PC-9 (cell line): Measurements from ENCODE around the gene RPRD1A. TPM values are rescaled to one million over a fixed set of nuclear protein-coding genes. Genes with fewer than 3 reads are reported as not detected.
A peak's percentile ranks its signal among the peaks of the same experiment; 100 is the strongest.
"Not testable (repeated sequence)": the region's sequence is repeated elsewhere in the genome, so short reads cannot be mapped to it uniquely, and the experiment has no call there.

ENCODE experiments used
- BruUV-seq: library from RNA; stranded (reverse); fragments of 400-500 nt; replicated peaks from 2 replicates; lab custom pipeline; 2021; lab: Mats Ljungman, UMichigan
- CTCF ChIA-PET: fragments of 300-600 bp; sonication (Branson Sonifier 250); formaldehyde crosslinking; loops from one replicate; lab custom pipeline; 2022; ENCODE audit warnings: antibody characterized with exemption; lab: Charles Lee
- POLR2A ChIA-PET: fragments of 300-600 bp; sonication (Branson Sonifier 250); formaldehyde crosslinking; loops from one replicate; lab custom pipeline; 2022; ENCODE audit warnings: antibody characterized with exemption; ENCODE audit not compliant: unreplicated experiment; lab: Charles Lee
- DNase-seq, 2 experiments: peaks; one replicate each; pipeline versions ENCODE4 v3.0.0 to v3.0.0-alpha.2; 2015 to 2022; ENCODE audit warnings: mixed read lengths in 1 of 2
- H2AFZ ChIP-seq: fragments of 200-600 bp; sonication (generic); 2 replicates; pipeline ENCODE4 v1.8.1; 2017; ENCODE audit warnings: antibody characterized with exemption
- H3F3A ChIP-seq: fragments of 200-600 bp; sonication (generic); 2 replicates; pipeline ENCODE4 v1.8.1; 2017; ENCODE audit warnings: antibody characterized with exemption, mild to moderate bottlenecking, low read depth; ENCODE audit not compliant: insufficient read depth
- H3K27ac ChIP-seq: fragments of 200-600 bp; sonication (generic); 2 replicates; pipeline ENCODE4 v1.6.1; 2016; ENCODE audit warnings: mixed run types
- H3K27me3 ChIP-seq: fragments of 200-600 bp; sonication (generic); 2 replicates; pipeline ENCODE4 v1.6.1; 2016; ENCODE audit warnings: low read depth, mixed run types; ENCODE audit not compliant: insufficient read depth
- H3K36me3 ChIP-seq: fragments of 200-600 bp; sonication (generic); 2 replicates; pipeline ENCODE4 v1.6.1; 2016; ENCODE audit warnings: low read depth, mixed run types
- H3K4me1 ChIP-seq: fragments of 200-600 bp; sonication (generic); replicated peaks from 2 replicates; pipeline ENCODE4 v1.6.1; 2016; ENCODE audit warnings: mixed run types; ENCODE audit not compliant: insufficient read depth
- H3K4me2 ChIP-seq: fragments of 200-600 bp; sonication (generic); 2 replicates; pipeline ENCODE4 v1.6.1; 2017; ENCODE audit warnings: mixed run types
- H3K4me3 ChIP-seq: fragments of 200-600 bp; sonication (generic); 2 replicates; pipeline ENCODE4 v1.6.1; 2016; ENCODE audit warnings: mixed run types
- H3K79me2 ChIP-seq: fragments of 200-600 bp; sonication (generic); 2 replicates; pipeline ENCODE4 v1.6.1; 2017; ENCODE audit warnings: low read depth, mixed run types
- H3K9me2 ChIP-seq: fragments of 200-600 bp; sonication (generic); 2 replicates; pipeline ENCODE4 v1.8.1; 2017; ENCODE audit warnings: mild to moderate bottlenecking; ENCODE audit not compliant: insufficient read depth
- H3K9me3 ChIP-seq: fragments of 200-600 bp; sonication (generic); 2 replicates; pipeline ENCODE4 v1.8.1; 2016; ENCODE audit warnings: low read depth; ENCODE audit not compliant: insufficient read depth
- H4K20me1 ChIP-seq: fragments of 200-600 bp; sonication (generic); 2 replicates; pipeline ENCODE4 v1.8.1; 2017; ENCODE audit not compliant: insufficient read depth
- EZH2 ChIP-seq: fragments of 200-600 bp; sonication (generic); IDR thresholded peaks from 2 replicates; pipeline ENCODE4 v1.8.0; 2017; ENCODE audit warnings: antibody characterized with exemption, low read depth
- intact Hi-C: fragments of 100-400 bp; cut with micrococcal nuclease; formaldehyde crosslinking; loops from one replicate; pipeline ENCODE4 v1.10.0; 2022; ENCODE audit not compliant: unreplicated experiment
- total RNA-seq: library from RNA; stranded (reverse); gene quantifications from 2 replicates; pipeline ENCODE4 v1.2.3, GENCODE V29; 2021
- TF ChIP-seq, protein P1 (sequence below): fragments of 200-600 bp; sonication (generic); conservative IDR thresholded peaks from 2 replicates; pipeline ENCODE4 v1.6.1; 2017; ENCODE audit warnings: mixed run types, antibody characterized with exemption, mild to moderate bottlenecking, moderate library complexity

Gene RPRD1A
- total RNA-seq, 1 experiment from 2014 or later, result 34.2 TPM

DNA sequence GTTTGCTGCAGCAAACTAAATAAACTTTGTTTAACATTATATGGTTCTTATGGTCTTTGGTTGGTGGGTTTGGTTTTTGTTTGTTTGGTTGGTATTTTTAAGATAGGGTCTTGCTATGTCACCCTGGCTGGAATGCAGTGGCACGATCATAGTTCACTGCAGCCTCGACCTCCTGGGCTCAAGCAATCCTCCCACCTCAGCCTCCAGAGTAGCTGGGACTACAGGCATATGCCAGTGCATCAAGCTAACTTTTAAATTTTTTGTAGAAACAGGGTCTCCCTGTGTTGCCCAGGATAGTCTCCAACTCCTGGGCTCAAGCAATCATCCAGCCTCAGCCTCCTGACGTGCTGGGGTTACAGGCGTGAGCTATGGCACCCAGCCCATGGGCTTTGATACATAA, 7.1 kb upstream of the RPRD1A start:
- H4K20me1 ChIP-seq, result no peaks in the 10 kb centered on the region
- DNase-seq, result no peak
- no peak overlapping the region for H3K4me3 ChIP-seq
- H3K27me3 ChIP-seq, result no peaks in the 10 kb centered on the region
- ChIA-PET CTCF (interaction anchor here (0.7 kb wide), 1 partner anchor 499 kb away, joined by 8 read pairs; no protein-coding TSS in a partner anchor), POLR2A (no interaction called here)
- TF ChIP-seq, protein P1, sequence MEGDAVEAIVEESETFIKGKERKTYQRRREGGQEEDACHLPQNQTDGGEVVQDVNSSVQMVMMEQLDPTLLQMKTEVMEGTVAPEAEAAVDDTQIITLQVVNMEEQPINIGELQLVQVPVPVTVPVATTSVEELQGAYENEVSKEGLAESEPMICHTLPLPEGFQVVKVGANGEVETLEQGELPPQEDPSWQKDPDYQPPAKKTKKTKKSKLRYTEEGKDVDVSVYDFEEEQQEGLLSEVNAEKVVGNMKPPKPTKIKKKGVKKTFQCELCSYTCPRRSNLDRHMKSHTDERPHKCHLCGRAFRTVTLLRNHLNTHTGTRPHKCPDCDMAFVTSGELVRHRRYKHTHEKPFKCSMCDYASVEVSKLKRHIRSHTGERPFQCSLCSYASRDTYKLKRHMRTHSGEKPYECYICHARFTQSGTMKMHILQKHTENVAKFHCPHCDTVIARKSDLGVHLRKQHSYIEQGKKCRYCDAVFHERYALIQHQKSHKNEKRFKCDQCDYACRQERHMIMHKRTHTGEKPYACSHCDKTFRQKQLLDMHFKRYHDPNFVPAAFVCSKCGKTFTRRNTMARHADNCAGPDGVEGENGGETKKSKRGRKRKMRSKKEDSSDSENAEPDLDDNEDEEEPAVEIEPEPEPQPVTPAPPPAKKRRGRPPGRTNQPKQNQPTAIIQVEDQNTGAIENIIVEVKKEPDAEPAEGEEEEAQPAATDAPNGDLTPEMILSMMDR, result no peak
- TF ChIP-seq EZH2, result no peak
- no peak overlapping the region for H3K4me2 ChIP-seq
- H3K9me2 ChIP-seq, result no peaks in the 10 kb centered on the region; the same call in 1 of the 2 replicates
- no peaks in the 10 kb centered on the region for H3K36me3 ChIP-seq
- peaks cover 10% of the 10 kb centered on the region for H3K4me1 ChIP-seq
- peaks cover 5% of the 10 kb centered on the region; the same call in 1 of the 2 replicates for H3F3A ChIP-seq
- H3K9me3 ChIP-seq, result no peaks in the 10 kb centered on the region
- no TSS peak for BruUV-seq
- H3K27ac ChIP-seq, result no peak overlapping the region
- intact Hi-C loops, result no loop called here
- no peak overlapping the region for H2AFZ ChIP-seq
- H3K79me2 ChIP-seq, result no peaks in the 10 kb centered on the region

DNA sequence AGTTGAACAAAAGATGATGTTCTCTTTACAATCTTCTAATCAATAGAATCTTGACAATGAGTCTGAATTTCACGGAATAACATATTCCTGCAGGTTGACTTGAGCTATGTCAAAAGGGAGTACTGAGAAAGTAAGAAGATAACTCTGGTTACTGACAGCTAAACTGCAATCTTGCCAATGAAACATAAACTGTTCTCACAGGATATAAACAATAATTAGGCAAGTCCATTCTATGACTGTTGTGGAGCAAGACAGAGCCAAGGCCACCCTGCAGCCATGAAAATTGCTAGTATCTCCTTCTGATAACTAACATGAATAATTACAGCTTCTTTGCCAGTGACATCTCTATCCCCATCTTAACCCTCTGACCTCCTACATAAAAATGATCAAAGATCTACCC, 6.3 kb upstream of the RPRD1A start:
- no TSS peak for BruUV-seq
- Histone ChIP-seq H3K4me3 (no peak overlapping the region), H4K20me1 (no peaks in the 10 kb centered on the region), H3K27me3 (no peaks in the 10 kb centered on the region), H3K27ac (no peak overlapping the region), H3K36me3 (no peaks in the 10 kb centered on the region), H3K9me3 (no peaks in the 10 kb centered on the region), H3K79me2 (no peaks in the 10 kb centered on the region), H3F3A (peaks cover 5% of the 10 kb centered on the region; the same call in 1 of the 2 replicates), H3K4me1 (peaks cover 10% of the 10 kb centered on the region), H2AFZ (no peak overlapping the region), H3K9me2 (no peaks in the 10 kb centered on the region; the same call in 1 of the 2 replicates), H3K4me2 (no peak overlapping the region)
- ChIA-PET CTCF (interaction anchor here (0.7 kb wide), 1 partner anchor 500 kb away, joined by 8 read pairs; no protein-coding TSS in a partner anchor), POLR2A (no interaction called here)
- intact Hi-C loops, result no loop called here
- no peak for DNase-seq
- TF ChIP-seq, protein P1, result no peak
- TF ChIP-seq EZH2, result no peak

GRCh38 chr18:36072406-36072805, 5.0 kb upstream of the RPRD1A start:
- CTCF ChIA-PET, H3K27me3 ChIP-seq, H3K4me2 ChIP-seq, H3K27ac ChIP-seq, DNase-seq, BruUV-seq, H3K36me3 ChIP-seq, H3F3A ChIP-seq, H3K9me3 ChIP-seq, H3K9me2 ChIP-seq, intact Hi-C loops, H2AFZ ChIP-seq, POLR2A ChIA-PET, H3K79me2 ChIP-seq, H3K4me3 ChIP-seq, H4K20me1 ChIP-seq: not testable (repeated sequence)
- H3K4me1 ChIP-seq, result peaks cover 10% of the 10 kb centered on the region

GRCh38 chr18:36066686-36067054, 689 bp downstream of the RPRD1A start:
- H3K4me1 ChIP-seq, result 0 out of 2 replicates have a peak, but pooled peaks cover 12% of the 10 kb centered on the region
- H3K36me3 ChIP-seq, result no peaks in the 10 kb centered on the region
- H3K9me3 ChIP-seq, result no peaks in the 10 kb centered on the region
- ChIA-PET CTCF (no interaction called here), POLR2A (interaction anchor here (0.8 kb wide), 1 partner anchor 1111 kb away, joined by 4 read pairs; no protein-coding TSS in a partner anchor)
- intact Hi-C loops, result no loop called here
- peaks cover 54% of the 10 kb centered on the region for H3K79me2 ChIP-seq
- no peak for DNase-seq
- peaks cover 13% of the 10 kb centered on the region; the same call in 1 of the 2 replicates for H4K20me1 ChIP-seq
- peak overlapping the region; percentile 78 for H3K27ac ChIP-seq
- no peaks in the 10 kb centered on the region for H3K9me2 ChIP-seq
- no TSS peak for BruUV-seq
- TF ChIP-seq, protein P1, result no peak
- TF ChIP-seq EZH2, result no peak
- no peaks in the 10 kb centered on the region for H3F3A ChIP-seq
- H2AFZ ChIP-seq, result peak overlapping the region; percentile 93; the same call in 1 of the 2 replicates
- H3K4me3 ChIP-seq, result peak overlapping the region; percentile 64
- H3K27me3 ChIP-seq, result no peaks in the 10 kb centered on the region
- H3K4me2 ChIP-seq, result peak overlapping the region; percentile 95
